Measurements from ENCODE around the gene CSTF3.
"Not testable (repeated sequence)": the region's sequence is repeated elsewhere in the genome, so short reads cannot be mapped to it uniquely, and the experiment has no call there.

Gene CSTF3

DNA sequence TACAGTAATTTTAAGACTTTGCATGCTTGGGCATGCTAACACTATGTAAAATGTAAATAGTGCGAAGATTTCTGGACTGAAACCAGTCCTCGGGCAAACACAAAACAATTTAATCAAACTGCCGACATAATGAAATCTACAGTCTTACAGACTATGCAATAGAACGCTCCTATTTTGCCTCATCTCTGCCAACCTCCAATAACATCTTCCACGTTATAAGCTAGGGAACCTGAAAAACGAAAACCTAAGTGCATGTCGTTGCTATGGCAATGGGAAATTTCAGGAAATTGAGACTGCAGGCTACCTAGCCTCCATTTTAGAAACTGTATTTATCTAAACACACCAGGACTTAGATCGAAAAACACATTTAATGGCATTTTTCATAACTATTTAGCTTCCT is 1.1 kb downstream of the CSTF3 start:
- peak in 1 of 2 experiments; percentile 10 for DNase-seq

- not testable (repeated sequence) for DNase-seq
These were observed 1.9 kb downstream of the CSTF3 start for GRCh38 chr11:33159378-33159867.

- DNase-seq, result no peak
These were observed 2.5 kb downstream of the CSTF3 start for GRCh38 chr11:33158596-33159275.

DNA sequence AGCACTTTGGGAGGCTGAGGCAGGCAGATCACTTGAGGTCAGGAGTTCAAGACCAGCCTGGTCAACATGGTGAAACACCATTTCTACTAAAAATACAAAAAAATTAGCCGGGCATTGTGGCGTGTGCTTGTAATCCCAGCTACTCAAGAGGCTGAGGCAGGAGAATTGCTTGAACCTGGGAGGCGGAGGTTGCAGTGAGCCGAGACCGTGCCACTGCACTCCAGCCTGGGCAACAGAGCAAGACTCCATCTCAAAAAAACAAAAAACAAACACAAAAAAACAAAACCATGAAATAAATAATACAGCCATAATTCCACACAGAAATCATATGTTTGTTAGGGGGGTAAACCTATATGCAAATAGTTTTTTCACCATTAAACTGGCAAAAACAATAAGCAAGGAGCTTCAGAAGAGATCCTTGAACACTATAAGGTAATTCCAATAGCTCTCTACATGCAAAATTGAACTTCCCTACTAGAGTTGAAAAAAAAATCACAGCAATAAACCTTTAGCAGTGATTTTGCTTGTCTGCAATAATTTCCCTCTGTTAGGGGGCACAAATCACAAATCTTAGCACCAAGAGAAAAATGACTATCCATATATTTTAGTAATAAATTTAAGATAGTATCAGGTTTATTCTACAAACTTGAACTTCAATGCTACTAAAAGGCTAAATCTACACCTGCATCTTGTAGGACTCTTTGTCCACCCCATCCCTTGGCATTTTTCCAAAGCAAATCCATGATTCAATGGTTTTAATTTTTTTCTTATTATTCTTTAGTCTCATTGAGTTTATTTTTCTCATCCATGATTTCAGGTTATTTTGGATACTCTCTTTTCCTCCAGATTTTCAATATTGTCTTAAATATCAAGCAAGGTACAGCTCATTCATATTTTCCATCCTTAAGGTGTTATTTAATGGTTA is 3.9 kb downstream of the CSTF3 start:
- no peak for DNase-seq

- no peak for DNase-seq
These were observed 9.9 kb downstream of the CSTF3 start for GRCh38 chr11:33151399-33151798.

DNA sequence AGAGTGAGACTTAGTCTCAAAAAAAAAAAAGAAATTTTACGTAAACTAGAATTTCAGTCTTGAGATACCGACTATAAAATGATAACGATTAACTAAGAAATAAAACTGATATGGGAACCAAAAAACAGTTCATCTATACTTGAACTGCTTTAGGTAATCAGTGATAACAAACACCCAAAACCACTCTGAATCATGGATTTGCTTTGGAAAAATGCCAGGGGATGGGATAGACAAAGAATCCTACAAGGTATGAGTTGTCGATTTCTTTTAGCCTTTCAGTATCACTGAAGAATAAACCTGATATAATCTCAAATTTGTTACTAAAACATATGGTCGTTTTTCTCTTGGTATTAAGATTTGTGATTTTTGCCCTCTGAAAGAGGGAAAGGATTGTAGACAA is 13.7 kb downstream of the CSTF3 start:
- no peak for DNase-seq

- no peak for DNase-seq
These were observed 25.4 kb downstream of the CSTF3 start for GRCh38 chr11:33135768-33136443.

GRCh38 chr11:33135216-33135615 is 26.1 kb downstream of the CSTF3 start:
- no peak for DNase-seq

DNA sequence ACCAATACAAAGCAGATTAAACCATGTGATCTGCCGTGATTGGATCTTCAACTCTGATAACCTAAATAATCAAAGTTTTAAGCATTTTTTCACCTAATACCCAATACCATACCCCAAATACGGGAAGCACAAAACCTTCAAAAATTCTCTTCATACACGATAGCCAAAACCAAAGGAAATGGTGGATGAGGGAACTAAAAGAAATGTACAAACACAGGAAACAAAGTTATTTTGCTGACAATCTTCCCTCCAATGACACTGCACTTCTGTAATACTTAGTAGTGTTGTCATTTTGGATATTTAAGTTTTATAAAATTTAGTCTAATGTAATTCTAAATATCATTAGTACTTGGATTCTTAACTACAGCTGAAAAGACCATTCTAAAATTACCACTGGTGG is 27.0 kb downstream of the CSTF3 start:
- DNase-seq, result no peak

DNA sequence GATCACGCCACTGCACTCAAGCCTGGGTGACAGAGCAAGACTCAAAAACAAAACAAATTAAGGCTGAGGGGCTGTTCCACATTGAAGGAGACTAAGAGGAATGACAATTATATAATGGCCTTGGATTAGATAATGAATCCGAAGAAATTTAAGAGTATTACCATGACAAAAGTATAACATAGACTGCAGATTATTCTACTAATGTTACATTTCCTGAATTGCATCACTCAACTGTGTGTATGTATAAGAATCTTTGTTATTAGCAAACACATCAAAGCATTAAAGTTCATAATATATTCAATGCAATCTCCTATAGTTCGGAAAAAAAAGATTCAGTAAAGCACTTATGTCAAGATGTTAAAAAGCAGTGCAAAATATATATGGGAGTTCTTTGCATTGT is 27.5 kb downstream of the CSTF3 start:
- no peak for DNase-seq

DNA sequence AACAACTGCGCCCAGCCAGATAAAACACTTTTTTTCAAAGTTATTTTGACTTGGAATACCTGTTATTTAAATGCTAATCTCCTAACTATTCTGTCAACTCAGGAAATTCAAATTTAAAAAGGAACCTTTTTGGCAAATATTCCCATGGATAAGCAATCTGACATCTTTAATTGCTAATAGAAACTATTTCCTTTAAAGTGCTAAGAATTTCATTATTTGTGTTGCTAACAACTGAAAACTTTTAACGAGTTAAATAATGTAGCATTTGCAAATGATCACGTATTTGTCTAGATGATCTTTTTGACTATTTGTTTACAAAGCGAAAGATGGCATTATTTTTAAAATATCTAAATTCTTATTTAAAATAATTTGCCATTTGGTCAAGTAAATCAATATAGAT is 28.8 kb downstream of the CSTF3 start:
- no peak for DNase-seq

GRCh38 chr11:33128739-33129138 is 32.5 kb downstream of the CSTF3 start:
- DNase-seq, result no peak

DNA sequence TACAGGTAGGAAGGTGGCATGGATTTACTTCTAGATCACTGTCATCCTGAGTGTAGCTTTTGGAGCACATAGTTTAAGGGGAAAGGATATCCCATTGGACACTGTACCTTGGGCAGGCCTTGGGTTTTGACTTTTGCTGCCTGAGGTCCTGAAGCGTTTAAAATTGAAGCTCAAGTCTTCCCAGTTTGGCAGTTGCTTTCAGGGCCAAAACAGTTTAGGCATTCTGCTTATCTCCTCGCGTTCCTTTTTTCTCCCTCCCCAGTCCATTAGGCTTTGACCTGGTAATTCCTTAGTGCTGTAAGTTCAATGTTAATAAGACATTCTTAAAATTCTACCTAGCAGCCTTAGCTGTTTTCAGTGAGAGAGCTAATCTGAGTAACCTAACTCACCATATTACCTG is 35.7 kb downstream of the CSTF3 start:
- no peak for DNase-seq

- no peak for DNase-seq
These were observed 36.3 kb downstream of the CSTF3 start for GRCh38 chr11:33125025-33125424.

DNA sequence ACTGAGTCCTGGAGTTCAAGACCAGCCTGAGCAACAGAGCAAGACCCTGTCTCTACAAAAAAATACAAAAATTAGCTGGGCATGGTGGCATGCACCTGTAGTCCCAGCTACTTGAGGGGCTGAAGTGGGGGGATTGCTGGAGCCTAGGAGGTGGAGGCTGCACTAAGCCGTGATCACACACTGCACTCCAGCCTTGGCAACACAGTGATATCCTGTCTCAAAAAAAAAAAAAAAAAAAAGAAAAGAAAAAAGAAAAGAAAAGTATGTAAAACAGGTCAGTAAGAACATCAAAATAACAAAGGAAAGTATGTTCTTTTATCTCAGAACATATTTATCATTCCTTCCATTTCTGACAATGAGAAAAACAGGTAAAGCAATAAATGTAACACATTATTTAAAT is 38.6 kb downstream of the CSTF3 start:
- not testable (repeated sequence) for DNase-seq

- DNase-seq, result no peak
These were observed 44.7 kb downstream of the CSTF3 start for GRCh38 chr11:33116535-33116934.

GRCh38 chr11:33110083-33110482 is 51.2 kb downstream of the CSTF3 start:
- DNase-seq, result no peak

- DNase-seq, result no peak
These were observed 51.9 kb downstream of the CSTF3 start for GRCh38 chr11:33109294-33109895.

- DNase-seq, result no peak
These were observed 57.4 kb downstream of the CSTF3 start for GRCh38 chr11:33103836-33104235.

GRCh38 chr11:33094157-33094556 is 67.1 kb downstream of the CSTF3 start:
- DNase-seq, result no peak

GRCh38 chr11:33089776-33090175 is 71.5 kb downstream of the CSTF3 start:
- no peak for DNase-seq

GRCh38 chr11:33086017-33086416 is 75.3 kb downstream of the CSTF3 start:
- no peak for DNase-seq

DNA sequence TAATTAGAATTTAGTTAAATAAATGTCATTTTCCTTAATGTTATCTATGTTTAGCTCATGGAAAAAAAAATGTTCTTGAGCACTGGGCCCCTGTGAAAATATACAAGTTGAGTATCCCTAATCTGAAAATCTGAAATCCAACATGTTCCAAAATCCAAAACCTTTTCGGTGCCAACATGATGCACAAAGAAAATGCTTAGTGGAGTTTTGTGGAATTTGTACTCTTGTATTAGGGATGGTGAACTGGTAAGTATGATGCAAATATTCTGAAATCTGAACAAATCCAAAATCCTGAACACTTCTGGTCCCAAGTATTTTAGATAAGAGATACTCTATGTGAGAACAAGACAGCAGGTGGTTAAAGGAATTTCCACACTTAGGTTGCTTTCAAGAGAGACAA is 77.4 kb downstream of the CSTF3 start:
- no peak for DNase-seq
